ENCODE results near the gene RBFOX2. TPM values are rescaled to one million over a fixed set of nuclear protein-coding genes. Genes with fewer than 3 reads are reported as not detected.
"Not testable (repeated sequence)": the region's sequence is repeated elsewhere in the genome, so short reads cannot be mapped to it uniquely, and the experiment has no call there.

RBFOX2 gene
- total RNA-seq, 1 donor from 2014 or later, result 70.0 TPM

- no peaks in the 10 kb centered on the region for H3K4me1 ChIP-seq
- H3K27ac ChIP-seq, result no peak overlapping the region
- DNase-seq (ENCODE audit: extremely low spot score in 2 of 2), result no peak
- no peak overlapping the region for H3K4me3 ChIP-seq
- H3K36me3 ChIP-seq, result no peaks in the 10 kb centered on the region
- TF ChIP-seq, protein P1, sequence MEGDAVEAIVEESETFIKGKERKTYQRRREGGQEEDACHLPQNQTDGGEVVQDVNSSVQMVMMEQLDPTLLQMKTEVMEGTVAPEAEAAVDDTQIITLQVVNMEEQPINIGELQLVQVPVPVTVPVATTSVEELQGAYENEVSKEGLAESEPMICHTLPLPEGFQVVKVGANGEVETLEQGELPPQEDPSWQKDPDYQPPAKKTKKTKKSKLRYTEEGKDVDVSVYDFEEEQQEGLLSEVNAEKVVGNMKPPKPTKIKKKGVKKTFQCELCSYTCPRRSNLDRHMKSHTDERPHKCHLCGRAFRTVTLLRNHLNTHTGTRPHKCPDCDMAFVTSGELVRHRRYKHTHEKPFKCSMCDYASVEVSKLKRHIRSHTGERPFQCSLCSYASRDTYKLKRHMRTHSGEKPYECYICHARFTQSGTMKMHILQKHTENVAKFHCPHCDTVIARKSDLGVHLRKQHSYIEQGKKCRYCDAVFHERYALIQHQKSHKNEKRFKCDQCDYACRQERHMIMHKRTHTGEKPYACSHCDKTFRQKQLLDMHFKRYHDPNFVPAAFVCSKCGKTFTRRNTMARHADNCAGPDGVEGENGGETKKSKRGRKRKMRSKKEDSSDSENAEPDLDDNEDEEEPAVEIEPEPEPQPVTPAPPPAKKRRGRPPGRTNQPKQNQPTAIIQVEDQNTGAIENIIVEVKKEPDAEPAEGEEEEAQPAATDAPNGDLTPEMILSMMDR (IDR thresholded peaks at IDR 0.05), result no peak
- TF ChIP-seq POLR2AphosphoS5 (IDR thresholded peaks at IDR 0.05; ENCODE audit: insufficient read depth in 1 of 2, low read depth in 1 of 2) (no peak), POLR2A (IDR thresholded peaks at IDR 0.05) (no peak)
- H3K9me3 ChIP-seq, result no peaks in the 10 kb centered on the region
- no peaks in the 10 kb centered on the region for H3K27me3 ChIP-seq
- intact Hi-C loops (cut with DNase I), result loop anchor here (10.0 kb wide), 1 partner anchor 140 kb away; no protein-coding TSS in a partner anchor
Observed at GRCh38 chr22:36064358-36064757, 35.7 kb upstream of the RBFOX2 start.

- Histone ChIP-seq H3K9me3 (no peaks in the 10 kb centered on the region), H3K36me3 (no peaks in the 10 kb centered on the region), H3K4me3 (no peak overlapping the region), H3K27ac (no peak overlapping the region), H3K27me3 (no peaks in the 10 kb centered on the region), H3K4me1 (no peaks in the 10 kb centered on the region)
- TF ChIP-seq, protein P1 (IDR thresholded peaks at IDR 0.05), result no peak
- no peak for DNase-seq (ENCODE audit: extremely low spot score in 2 of 2)
- intact Hi-C loops (cut with DNase I), result no loop called here
Observed at GRCh38 chr22:36056980-36057379, 28.4 kb upstream of the RBFOX2 start.

- Histone ChIP-seq H3K4me1 (no peaks in the 10 kb centered on the region), H3K27ac (peak overlapping the region; percentile 53), H3K27me3 (no peaks in the 10 kb centered on the region), H3K9me3 (no peaks in the 10 kb centered on the region), H3K36me3 (no peaks in the 10 kb centered on the region), H3K4me3 (no peak overlapping the region)
- no peak for DNase-seq (ENCODE audit: extremely low spot score in 2 of 2)
- intact Hi-C loops (cut with DNase I), result no loop called here
- TF ChIP-seq, protein P1 (IDR thresholded peaks at IDR 0.05), result no peak
- TF ChIP-seq POLR2A (IDR thresholded peaks at IDR 0.05) (no peak), POLR2AphosphoS5 (IDR thresholded peaks at IDR 0.05; ENCODE audit: insufficient read depth in 1 of 2, low read depth in 1 of 2) (no peak)
Observed at GRCh38 chr22:36055376-36056295, 27.0 kb upstream of the RBFOX2 start.

DNA sequence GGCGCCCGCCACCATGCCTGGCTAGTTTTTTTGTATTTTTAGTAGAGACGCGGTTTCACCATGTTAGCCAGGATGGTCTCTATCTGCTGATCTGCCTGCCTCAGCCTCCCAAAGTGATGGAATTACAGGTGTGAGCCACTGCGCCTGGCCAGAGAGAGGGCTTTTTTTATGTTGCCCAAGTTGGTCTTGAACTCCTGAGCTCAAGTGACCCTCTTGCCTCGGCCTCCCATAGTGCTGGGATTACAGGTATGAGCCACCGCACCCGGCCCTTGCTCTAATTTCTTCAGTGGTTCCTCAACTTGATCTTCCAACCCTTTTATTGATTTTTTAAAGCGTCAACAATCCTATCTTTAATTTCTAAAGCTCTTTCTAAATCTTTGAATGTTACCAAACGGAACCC is 25.8 kb upstream of the RBFOX2 start:
- H3K27me3 ChIP-seq; H3K27ac ChIP-seq; H3K36me3 ChIP-seq; H3K4me1 ChIP-seq; DNase-seq (ENCODE audit: extremely low spot score in 2 of 2); intact Hi-C loops (cut with DNase I); H3K9me3 ChIP-seq; H3K4me3 ChIP-seq: not testable (repeated sequence)

- no peaks in the 10 kb centered on the region for H3K4me1 ChIP-seq
Observed at GRCh38 chr22:36053242-36054147, 24.9 kb upstream of the RBFOX2 start.

More at GRCh38 chr22:36053242-36054147, 24.9 kb upstream of the RBFOX2 start:
- H3K36me3 ChIP-seq, result no peaks in the 10 kb centered on the region
- H3K27me3 ChIP-seq, result no peaks in the 10 kb centered on the region
- intact Hi-C loops (cut with DNase I), result no loop called here
- no peak overlapping the region for H3K27ac ChIP-seq
- TF ChIP-seq POLR2A (IDR thresholded peaks at IDR 0.05), result no peak
- TF ChIP-seq, protein P1 (IDR thresholded peaks at IDR 0.05), result no peak
- no peak for TF ChIP-seq POLR2AphosphoS5 (IDR thresholded peaks at IDR 0.05; ENCODE audit: insufficient read depth in 1 of 2, low read depth in 1 of 2)
- no peaks in the 10 kb centered on the region for H3K9me3 ChIP-seq
- H3K4me3 ChIP-seq, result no peak overlapping the region
- DNase-seq (ENCODE audit: extremely low spot score in 2 of 2), result no peak
